HG03103 (cell line): ENCODE results near the gene SCTR.

Experiments
- ATAC-seq: cut with Tn5 transposase; IDR thresholded peaks from one replicate; pipeline ENCODE4 v1.9.1; 2021; ENCODE audit warnings: low read depth; ENCODE audit not compliant: unreplicated experiment

The SCTR gene

DNA sequence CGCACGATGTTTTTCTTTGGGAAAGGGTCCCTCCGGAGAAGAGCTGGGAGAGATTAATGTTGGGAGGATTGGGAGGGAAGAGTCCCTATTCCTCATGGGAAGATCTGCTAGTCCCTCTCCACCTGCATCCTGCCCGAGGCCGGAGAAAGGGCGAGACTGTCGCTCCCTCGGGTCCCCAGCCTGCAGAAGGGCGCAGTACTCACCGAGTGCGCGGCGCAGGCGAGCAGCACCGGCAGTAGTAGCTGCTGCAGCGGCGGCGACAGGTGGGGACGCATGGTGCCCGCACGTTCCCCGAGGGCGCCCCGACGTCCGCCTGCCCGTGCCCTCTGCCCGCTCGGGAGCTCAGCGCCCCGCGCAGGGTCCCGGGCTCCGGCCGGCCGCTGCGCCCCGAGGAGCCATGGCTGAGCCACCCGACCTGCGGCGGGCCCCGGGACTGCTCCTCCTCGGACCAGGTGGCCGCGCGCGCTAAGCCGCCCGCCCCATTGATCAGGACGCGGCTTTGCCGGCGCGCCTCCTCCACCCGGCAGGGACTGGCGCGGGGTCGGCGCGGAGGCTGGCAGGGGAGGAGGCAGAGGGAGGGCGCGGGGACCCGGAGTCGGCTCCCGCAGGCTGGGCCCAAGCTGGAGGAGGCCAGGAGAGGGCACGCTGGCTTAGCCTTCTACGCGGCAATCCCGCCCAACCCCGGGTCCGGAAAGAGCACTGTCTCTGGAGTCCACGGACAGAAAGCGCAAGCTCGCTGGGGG is at the start of gene SCTR:
Gene SCTR, minus strand, starts transcription at position 532 of the 743 bp plus-strand sequence. Its CDS starts 257 bp downstream, at position 275.
- no peak for ATAC-seq

DNA sequence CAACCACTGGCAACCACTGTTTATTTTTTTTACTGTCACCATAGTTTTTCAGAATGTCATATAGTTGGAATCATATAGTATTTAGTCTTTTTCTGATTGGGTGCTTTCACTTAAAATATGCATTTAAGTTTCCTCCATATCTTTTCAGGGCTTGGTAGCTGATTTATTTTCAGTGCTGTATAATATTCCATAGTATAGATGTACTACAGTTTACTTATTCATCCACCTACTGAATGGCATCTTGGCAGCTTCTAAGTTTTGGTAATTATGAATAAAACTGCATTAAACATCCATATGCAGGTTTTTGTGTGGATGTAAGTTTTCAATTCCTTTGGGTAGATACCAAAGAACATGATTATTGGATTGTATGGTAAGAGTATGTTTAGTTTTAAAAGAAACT is 43.0 kb upstream of the SCTR start:
- no peak for ATAC-seq

DNA sequence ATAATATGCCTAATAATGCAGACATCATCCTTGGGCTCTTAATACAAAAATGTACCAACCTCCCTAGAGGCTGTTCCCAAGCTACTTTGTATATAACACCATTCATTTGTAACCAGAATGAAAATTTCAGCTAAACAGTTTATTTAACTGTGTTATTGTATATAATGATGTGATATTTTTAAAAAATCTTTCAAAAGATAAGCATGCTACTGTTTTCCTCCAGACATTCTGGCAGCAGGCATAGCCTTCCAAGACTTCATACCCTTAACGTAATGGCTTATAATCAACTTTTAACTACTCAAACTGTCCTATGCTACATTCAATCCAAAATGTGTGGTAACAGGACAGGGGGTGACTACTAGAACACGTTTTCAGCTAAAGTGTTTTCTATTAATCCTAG is 41.2 kb upstream of the SCTR start:
- ATAC-seq = no peak

DNA sequence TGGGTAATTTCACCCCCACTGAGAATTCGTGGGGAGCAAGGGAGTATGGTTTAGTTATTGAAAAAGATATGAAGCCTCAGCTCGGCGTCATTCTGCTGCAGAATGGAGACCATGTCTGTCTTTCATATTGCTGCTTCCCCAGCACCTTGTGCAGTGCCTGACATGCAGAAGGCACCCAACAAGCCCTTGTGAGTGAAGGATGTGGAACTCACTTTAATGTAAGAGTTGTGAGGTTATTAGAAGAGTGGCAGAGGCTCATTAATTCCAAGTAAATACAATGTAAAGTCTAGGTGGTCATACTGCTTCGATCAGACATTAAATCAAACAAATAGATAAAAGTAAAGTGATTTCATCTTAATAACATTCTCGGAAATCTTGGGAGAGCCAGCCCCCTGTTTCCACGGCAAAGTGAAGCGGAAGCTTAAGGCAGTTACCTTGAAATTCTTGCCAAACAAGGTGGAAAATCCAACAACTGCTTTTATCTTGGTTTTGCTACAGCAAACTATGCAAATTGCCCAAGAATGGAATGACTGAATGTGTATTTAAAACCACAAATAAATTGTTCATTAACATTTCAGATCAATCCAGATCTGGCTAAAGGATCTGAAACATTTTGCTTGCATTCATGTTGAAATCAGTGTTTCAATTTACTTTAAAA is 29.5 kb upstream of the SCTR start:
- ATAC-seq = no peak

DNA sequence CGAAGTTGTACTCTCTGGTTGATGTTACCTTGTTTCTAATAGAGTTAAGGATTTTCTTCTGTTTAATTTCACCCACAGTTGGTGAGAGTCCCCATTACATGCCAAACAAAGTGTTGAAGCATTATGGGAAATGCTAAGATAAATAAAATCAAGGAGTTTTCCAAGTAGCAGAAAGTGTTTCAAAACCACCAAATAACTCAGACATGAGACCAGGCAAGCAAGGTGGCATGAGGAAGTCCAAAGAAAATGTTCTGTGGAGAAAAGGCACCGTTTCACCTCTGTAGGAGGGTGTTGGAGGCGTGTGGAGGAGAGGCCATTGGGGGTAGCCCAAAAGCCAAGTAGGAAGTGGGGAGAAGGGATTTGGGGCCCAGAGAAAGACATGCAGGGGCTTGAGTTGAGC is 28.6 kb upstream of the SCTR start:
- no peak for ATAC-seq

DNA sequence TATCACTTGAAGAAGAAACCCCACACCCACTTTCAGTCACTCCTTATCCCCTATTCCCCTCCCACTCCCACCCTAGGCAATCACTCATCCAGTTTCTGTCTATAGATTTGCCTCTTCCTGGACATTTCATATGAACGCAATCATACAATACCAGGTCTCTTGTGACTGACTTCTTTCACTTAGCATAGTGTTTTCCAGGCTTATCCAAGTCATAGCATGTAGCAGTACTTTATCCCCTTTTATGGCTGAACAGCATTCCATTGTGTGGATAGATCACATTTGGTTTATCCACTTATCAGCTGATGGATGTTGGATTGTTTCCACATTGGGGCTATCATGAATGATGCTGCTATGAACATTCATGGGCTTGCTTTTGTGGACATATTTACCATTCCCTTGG is 26.6 kb upstream of the SCTR start:
- no peak for ATAC-seq

DNA sequence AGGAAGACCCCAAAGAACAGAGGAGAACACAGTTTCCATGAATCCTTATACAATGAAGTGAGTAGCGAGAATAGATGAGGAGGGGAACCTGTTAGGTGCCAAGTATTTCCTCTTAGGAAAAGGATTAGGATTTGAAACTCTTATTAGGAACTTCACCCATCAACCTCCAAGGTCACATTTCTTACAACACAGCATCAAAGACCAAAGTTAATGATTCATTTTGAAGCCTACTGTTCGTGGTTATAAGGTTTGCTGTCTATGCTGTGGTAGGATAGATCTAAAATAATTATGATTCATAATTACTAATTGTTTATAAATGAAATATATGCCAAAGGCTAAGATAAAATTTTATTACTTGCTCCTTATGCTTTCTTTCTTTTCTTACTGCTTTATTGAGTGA is 26.1 kb upstream of the SCTR start:
- no peak for ATAC-seq

DNA sequence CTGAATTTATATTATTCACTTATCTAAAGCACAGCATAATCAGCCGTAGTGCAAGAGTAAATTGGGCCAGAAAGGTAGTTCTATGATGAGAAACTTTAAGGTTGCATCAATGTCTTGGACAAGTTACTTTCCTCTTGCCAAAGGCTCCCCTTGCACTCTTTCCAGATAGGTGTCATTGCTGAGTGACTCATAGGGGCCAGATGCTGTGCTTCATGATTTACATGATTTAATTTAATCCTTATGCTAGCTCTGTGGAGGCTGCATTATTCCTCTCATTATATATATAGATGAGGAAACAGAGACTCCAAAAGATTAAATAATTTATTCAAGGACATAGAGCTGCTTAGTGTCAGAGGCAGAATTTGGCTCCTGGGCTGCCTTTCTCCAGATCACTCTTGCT is 25.0 kb upstream of the SCTR start:
- no peak for ATAC-seq

DNA sequence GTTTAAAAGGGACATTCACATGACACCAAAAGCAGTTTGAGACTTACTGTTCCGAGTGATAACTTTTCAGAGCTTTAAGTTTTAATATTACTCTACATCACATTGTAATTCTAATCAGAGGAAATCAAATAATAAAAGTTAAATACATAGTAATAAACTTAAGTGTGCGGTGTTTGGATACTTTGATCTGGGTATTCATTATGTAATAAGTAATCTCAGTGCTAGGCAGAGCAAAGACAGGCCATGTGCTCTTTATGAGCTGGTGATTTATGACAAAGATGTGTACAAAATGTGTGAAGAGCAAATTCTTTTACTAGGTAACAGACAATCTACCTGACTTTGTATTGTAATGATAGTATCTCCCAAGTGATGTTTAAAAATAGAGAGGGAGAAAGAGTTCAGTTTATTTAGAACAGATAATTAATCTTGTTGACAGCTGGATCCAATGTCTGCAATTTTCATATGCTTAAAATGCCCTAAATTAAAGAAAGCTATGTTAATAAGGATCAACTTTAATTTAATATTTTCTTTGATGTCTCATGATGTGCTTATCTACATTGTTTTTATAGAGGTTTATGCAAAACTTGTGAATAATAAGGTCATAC is 24.3 kb upstream of the SCTR start:
- ATAC-seq = no peak

DNA sequence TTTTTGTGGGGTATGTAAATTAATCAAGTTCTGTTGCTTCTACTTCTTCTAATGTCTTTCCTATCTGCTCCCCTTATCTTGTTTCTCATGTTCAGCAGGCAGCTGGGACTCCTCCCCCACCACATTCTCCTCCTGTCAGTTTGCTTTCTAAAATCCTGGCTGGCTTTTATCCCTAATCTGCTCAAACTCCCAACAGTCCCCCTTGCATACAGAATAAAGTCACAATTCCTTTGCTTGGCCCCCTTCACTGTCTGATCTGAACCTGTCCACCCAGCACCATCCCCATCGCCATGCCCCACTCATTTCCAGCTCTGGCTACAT is 22.1 kb upstream of the SCTR start:
- no peak for ATAC-seq

DNA sequence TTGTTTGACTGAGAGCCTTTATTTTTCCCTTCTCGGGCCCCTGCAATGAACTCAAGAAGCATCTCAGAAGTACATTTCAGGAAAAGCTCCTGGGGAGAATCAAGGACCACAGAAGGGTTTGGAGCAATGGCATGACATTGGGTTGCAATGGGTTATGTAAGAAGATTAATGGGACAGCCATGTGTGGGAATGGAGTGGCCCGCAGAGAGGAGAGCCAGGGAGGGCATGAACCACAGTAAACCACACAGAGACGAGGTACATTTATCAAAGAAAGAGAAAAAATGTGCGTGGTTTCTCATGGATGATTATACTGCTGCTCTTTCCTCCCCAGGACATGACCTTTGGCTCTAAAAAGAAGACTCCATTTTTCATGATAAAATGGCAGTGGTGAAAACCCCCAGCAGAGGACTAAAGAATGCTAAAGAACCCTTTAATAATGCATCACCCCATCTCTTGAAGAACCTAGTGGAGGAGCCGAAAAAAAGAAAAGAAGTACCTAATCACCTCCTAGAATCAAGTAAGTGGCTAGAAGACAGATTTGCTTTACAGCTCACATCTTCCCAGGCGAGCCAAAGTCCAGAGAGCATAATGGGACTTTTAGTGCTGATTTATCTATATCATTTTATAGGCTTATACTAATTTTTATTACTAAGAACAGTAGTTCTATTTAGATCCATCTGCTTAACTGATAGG is 21.6 kb upstream of the SCTR start:
- ATAC-seq = no peak

DNA sequence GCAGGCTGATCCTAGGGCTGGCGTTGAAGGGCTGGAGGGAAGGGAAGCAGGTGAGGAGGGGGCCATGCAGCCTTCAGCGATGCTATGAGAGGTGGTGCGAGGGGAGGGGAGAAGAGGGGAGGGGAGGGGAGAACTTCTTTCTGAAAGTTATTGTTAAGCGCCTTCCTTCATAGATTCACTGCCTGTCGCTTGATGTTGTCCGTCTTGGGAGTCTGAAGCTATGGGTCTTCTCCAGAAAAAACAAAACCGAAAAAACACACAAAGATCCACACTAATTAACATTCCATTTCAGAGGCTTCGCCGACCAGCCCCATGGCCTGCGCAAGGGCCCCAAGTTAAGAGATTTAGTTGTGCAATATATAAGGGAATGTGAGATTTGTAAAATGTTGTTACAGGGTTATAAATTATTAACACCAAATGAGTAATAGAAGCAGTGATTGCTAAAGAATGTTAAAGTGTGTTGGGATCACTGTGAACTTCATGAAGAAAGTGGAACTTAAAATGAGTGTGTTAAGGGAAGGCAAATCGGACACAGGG is 20.7 kb upstream of the SCTR start:
- no peak for ATAC-seq

DNA sequence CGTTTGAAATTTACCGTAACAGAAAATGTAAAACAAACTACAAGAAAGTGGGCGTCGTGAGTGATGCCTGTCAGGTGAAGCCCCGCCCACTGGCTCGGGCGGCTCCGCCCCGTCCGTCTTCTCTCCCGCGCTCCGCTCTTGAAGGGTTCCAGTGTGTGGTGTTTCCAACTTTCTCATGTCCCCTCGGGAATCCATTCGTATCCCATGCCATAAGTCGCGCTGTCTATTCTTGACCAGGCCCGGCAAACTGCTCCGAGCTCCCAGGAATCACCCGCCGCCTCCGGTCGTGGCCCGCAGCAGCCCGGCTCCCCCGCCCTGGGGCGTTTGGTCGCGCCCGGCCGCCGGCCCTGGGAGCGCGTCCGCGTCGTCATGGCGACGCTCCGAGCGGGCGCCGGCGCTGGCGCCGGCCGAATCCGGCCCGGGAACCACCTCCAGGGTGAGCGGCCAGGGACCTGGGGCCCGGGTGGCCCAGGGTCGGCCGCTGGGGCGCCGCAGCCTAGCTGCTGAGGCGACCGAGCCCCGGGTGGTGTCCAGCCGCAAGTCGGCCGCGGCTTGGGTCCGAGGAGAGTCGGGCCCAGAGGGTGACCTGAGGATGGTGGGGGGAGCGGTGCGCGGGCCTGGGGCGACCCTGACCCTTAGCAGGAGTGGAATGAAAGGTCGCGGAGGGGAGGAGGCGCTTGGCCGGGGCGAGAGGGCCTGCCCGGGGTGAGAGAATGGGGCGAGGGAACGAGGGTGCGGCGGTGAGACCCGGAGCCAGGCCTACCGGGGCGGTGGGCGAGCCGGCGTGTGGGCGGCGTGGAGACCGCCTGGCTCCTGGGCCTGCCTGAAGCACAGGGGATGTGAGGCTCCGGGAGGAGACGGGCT is 20.0 kb upstream of the SCTR start, which contains the start of gene CFAP221:
Gene CFAP221, plus strand, starts transcription at position 375 of the 864 bp plus-strand sequence. CDS start 1,683 bp downstream, outside the sequence.
- peak; percentile 77 for ATAC-seq

DNA sequence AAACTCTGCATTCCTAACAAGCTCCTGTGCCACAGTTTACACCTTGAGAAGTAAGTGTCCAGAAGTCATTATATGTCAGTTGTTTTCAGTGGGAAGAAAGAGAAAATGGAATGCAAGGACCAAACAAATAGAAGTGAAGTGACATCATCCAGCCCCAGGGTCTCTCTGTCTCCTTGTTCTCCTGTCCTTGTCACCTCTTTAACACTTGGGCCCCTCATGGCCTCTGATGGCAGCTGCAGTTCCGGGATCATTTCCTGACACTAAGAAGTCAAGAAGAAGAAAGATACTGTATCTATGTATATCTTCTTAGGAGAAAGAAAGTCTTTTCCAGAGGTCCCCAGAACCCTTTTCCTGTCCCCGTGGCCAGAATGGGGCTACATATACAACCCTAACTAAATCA is 17.2 kb upstream of the SCTR start:
- no peak for ATAC-seq

DNA sequence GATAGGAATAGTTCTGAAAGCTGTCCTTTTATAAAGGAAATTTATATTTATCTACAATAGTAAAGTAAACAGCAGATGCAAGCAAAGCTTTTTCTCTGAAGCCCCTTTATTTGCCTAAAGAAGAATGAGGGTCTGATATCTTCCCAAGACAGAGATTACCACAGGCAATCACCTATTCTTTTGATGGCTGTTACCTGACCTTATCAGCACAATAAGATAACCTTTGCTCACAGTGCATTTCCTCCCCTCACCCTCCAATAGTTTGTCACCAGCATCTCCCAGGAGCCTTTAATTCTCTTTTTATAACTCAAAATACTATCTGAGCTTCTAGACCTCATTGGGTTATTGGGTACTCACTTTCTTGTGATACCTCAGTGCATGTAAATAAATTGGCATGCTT is 13.5 kb upstream of the SCTR start:
- no peak for ATAC-seq

DNA sequence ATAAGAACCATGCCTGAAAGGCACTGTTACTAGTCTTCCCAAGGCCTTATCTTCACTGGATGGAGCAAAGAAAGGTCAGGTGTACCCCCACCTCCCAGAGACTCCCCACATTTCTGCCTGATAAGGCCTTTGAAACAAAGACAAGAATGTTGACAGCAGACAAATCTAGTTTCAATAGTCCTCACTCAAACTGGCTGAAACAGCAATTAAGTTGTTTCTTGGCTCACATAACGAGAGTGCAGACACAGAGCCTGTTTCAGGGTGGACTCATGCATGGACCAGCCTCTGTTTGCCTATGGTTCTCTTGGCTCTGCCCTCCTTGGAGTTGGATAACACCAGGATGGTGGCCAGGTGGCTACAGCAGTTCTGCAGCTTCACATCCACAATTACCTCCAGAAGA is 12.4 kb upstream of the SCTR start:
- no peak for ATAC-seq

DNA sequence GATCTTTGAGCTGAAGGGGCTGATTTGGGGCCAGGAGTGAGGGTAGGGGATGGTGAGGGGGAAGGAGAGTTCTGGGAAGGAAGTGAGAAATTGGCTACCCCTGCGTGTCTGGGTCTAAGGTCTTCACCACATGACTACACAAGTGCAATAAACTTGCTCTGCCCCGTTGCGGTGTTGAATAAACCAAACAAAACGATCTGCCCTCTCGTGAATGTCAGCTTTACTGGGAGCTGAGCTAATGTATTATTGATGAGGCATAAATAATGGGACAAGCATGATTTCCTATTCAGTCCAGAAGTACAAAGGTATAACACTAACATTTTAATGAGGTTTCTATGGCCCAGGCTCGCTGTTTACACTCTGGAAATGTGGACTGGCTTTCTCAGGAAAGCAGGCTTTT is 11.9 kb upstream of the SCTR start:
- ATAC-seq = no peak

DNA sequence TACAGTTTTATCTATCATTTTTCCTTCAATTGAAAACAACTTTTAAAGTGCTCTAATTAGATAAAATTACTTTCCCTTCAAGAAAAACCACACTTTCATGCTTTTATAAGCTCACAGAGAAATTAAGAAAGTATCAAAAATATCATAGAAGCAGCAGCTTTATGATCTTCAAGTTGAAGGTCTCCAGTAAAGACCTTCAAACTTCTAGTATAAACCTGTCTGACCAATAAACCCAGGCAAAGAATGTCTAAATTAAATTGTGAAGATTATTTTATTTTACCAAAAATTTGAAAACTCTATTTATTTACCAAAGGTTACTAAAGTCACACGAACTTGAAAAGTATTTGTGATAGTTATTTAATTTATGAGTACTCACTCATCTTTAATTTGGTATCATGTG is 9.3 kb upstream of the SCTR start:
- ATAC-seq = no peak

DNA sequence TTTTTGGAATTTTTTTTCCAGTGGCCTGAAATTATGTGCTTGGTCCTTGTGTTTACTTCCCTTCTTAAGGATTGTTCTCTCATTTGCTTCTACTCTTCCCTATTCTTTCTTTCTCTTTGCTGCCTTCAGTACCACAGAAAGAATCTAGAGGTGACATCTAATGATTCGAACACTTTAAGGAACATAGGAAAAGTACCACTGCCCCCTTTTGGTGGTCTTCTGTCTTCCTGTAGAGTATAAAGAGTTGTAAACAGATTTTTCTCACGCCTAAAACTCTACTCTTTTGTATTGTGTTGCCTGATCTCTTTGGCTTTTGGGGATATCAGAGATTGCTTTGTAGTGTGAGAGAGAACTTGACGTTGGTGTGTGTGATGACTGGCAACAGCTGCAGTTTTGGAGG is 7.0 kb upstream of the SCTR start:
- ATAC-seq = no peak

DNA sequence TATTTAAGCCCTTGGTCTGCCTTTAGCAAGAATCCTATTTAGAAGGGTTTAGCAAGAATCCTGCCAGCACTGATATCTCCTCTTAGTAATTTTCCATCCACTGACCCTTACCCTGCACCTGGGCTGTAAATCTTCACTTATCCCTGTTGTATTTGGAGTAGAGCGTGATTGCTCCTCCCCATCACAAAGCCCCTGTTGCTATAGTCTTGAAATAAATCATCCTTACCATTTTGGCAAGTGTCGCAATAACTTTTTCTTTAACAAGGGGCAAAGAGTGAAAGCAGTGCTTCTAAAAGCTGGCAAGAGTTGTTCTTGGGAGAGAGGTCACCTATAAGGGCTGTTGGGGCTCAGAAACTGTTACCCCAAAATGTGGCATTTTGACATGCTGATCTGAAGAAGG is 3.7 kb upstream of the SCTR start:
- no peak for ATAC-seq
